ENCODE measurements around the gene RBM43.

DNA sequence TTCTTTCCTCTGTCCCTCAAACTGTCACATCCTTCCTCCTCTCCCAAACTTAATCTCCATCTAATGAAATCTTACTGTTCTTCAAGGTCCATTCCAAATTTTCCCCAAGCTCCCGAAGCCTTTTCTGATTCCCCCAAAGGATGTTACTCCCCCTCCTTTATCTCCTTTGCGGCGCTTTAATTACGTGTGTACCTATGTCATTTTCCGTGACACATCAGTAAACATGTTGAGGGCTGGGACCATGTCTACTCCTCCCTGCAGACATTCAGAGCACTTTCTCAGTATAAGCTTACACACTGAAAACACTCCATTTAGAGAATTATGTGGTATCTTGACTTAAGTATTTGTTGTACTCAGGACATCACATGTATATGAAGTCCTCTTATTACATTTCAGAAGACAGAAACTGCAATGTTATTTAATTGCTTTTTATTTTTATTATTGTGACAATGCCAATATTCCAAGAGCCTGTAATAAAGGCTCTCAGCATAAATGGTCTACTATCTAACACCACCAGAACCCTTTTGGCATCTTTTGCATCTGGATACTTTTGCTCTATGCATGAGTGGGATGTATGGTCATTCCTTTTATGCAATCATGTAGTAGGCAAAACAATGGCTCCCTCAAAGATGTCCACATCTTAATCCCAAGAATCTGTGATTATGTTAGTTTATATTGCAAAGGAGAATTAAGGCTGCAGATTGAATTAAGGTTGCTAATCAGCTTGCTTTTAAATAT lies 26.0 kb upstream of the RBM43 start:
- TF ChIP-seq, protein P1, sequence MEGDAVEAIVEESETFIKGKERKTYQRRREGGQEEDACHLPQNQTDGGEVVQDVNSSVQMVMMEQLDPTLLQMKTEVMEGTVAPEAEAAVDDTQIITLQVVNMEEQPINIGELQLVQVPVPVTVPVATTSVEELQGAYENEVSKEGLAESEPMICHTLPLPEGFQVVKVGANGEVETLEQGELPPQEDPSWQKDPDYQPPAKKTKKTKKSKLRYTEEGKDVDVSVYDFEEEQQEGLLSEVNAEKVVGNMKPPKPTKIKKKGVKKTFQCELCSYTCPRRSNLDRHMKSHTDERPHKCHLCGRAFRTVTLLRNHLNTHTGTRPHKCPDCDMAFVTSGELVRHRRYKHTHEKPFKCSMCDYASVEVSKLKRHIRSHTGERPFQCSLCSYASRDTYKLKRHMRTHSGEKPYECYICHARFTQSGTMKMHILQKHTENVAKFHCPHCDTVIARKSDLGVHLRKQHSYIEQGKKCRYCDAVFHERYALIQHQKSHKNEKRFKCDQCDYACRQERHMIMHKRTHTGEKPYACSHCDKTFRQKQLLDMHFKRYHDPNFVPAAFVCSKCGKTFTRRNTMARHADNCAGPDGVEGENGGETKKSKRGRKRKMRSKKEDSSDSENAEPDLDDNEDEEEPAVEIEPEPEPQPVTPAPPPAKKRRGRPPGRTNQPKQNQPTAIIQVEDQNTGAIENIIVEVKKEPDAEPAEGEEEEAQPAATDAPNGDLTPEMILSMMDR (IDR thresholded peaks at IDR 0.05) = no peak
- TF ChIP-seq POLR2AphosphoS5 (IDR thresholded peaks at IDR 0.05) (no peak), POLR2A (IDR thresholded peaks at IDR 0.05) (no peak)
